Neuronal stem cell (in vitro differentiated cells): ENCODE measurements around the gene PTPN5.

Experiments
- DNase-seq: peaks from one replicate; pipeline ENCODE4 v3.0.0-alpha.2; 2013; ENCODE audit warnings: low spot score
- H2AFZ ChIP-seq: one replicate; pipeline ENCODE4 v1.6.1; 2013; ENCODE audit warnings: mild to moderate bottlenecking, low read length, inconsistent platforms
- H2AK5ac ChIP-seq: 2 replicates; pipeline ENCODE4 v1.6.1; 2013; ENCODE audit warnings: low read depth, mild to moderate bottlenecking, inconsistent platforms, low read length, moderate library complexity, mixed read lengths
- H2BK120ac ChIP-seq: 2 replicates; pipeline ENCODE4 v1.6.1; 2013; ENCODE audit warnings: low read depth, mild to moderate bottlenecking, inconsistent platforms, low read length, moderate library complexity, mixed read lengths
- H2BK12ac ChIP-seq: one replicate; pipeline ENCODE4 v1.6.1; 2013; ENCODE audit warnings: low read length, inconsistent platforms
- H2BK15ac ChIP-seq: 2 replicates; pipeline ENCODE4 v1.6.1; 2013; ENCODE audit warnings: mild to moderate bottlenecking, low read length, inconsistent platforms, mixed read lengths
- H2BK5ac ChIP-seq: one replicate; pipeline ENCODE4 v1.6.1; 2013; ENCODE audit warnings: inconsistent platforms, mild to moderate bottlenecking, low read length, moderate library complexity
- H3K14ac ChIP-seq: one replicate; pipeline ENCODE4 v1.6.1; 2013; ENCODE audit warnings: low read length, inconsistent platforms
- H3K18ac ChIP-seq: 2 replicates; pipeline ENCODE4 v1.6.1; 2013; ENCODE audit warnings: low read length, inconsistent platforms
- H3K23ac ChIP-seq: 2 replicates; pipeline ENCODE4 v1.6.1; 2013; ENCODE audit warnings: low read depth, mild to moderate bottlenecking, mixed read lengths, low read length, inconsistent platforms; ENCODE audit not compliant: poor library complexity
- H3K27ac ChIP-seq: replicated peaks from 3 replicates; pipeline ENCODE4 v1.5.1; 2013; ENCODE audit warnings: low read length, inconsistent platforms
- H3K27me3 ChIP-seq, 3 experiments: 2 replicates each; pipeline ENCODE4 v1.6.1; 2013; ENCODE audit warnings: low read length in 3 of 3, mild to moderate bottlenecking in 2 of 3, inconsistent platforms in 1 of 3, low read depth in 1 of 3, mixed read lengths in 1 of 3, moderate library complexity in 1 of 3; ENCODE audit not compliant: control insufficient read depth in 3 of 3, insufficient read depth in 3 of 3
- H3K36me3 ChIP-seq, 2 donors: replicated peaks in 1 of 2; 2 replicates each; pipeline ENCODE4 v1.6.1; 2013; ENCODE audit warnings: low read length in 2 of 2; ENCODE audit not compliant: control insufficient read depth in 2 of 2, insufficient read depth in 2 of 2
- H3K4ac ChIP-seq: 2 replicates; pipeline ENCODE4 v1.6.1; 2013; ENCODE audit warnings: inconsistent platforms, mild to moderate bottlenecking, low read length, moderate library complexity
- H3K4me1 ChIP-seq, 2 donors: 1 replicate in 1 of 2; 2 replicates in 1 of 2; pipeline ENCODE4 v1.6.1; 2013; ENCODE audit warnings: low read length in 2 of 2, low read depth in 1 of 2; ENCODE audit not compliant: control insufficient read depth in 2 of 2, insufficient read depth in 1 of 2
- H3K4me2 ChIP-seq: one replicate; pipeline ENCODE4 v1.6.1; 2013; ENCODE audit warnings: mild to moderate bottlenecking, low read length, inconsistent platforms; ENCODE audit not compliant: insufficient read depth, poor library complexity, severe bottlenecking
- H3K4me3 ChIP-seq, 2 donors: 2 replicates each; pipeline ENCODE4 v1.5.1; 2013; ENCODE audit warnings: low read length in 2 of 2, mild to moderate bottlenecking in 2 of 2, inconsistent platforms in 1 of 2, moderate library complexity in 1 of 2
- H3K79me1 ChIP-seq: one replicate; pipeline ENCODE4 v1.6.1; 2013; ENCODE audit warnings: low read depth, mild to moderate bottlenecking, inconsistent platforms, low read length, moderate library complexity
- H3K9ac ChIP-seq: one replicate; pipeline ENCODE4 v1.6.1; 2013; ENCODE audit warnings: mild to moderate bottlenecking, low read depth, low read length, inconsistent platforms; ENCODE audit not compliant: poor library complexity
- H3K9me3 ChIP-seq, 2 donors: replicated peaks in 1 of 2; 2 replicates each; pipeline versions ENCODE3 to v1.6.1; 2013; ENCODE audit warnings: low read length in 2 of 2, mild to moderate bottlenecking in 2 of 2, inconsistent platforms in 1 of 2, low read depth in 1 of 2, mixed read lengths in 1 of 2, moderate library complexity in 1 of 2; ENCODE audit not compliant: control insufficient read depth in 2 of 2, insufficient read depth in 1 of 2
- H4K8ac ChIP-seq: one replicate; pipeline ENCODE4 v1.6.1; 2013; ENCODE audit warnings: low read depth, mild to moderate bottlenecking, inconsistent platforms, low read length, moderate library complexity
- H4K91ac ChIP-seq: one replicate; pipeline ENCODE4 v1.6.1; 2013; ENCODE audit warnings: low read length, low read depth, mild to moderate bottlenecking, inconsistent platforms; ENCODE audit not compliant: poor library complexity
- WGBS, 2 donors: extraction: QIAGEN DNeasy Blood & Tissue Kit; methylation state at CpG; one replicate each; pipeline ENCODE4 v1.1.7; 2013; ENCODE audit warnings: missing lambda C conversion rate in 2 of 2, mixed read lengths in 1 of 2; ENCODE audit not compliant: insufficient read length in 2 of 2, insufficient replicate concordance in 1 of 2; ENCODE audit errors: extremely low coverage in 2 of 2; 5-methylcytosine and 5-hydroxymethylcytosine counted together

The PTPN5 gene

DNA sequence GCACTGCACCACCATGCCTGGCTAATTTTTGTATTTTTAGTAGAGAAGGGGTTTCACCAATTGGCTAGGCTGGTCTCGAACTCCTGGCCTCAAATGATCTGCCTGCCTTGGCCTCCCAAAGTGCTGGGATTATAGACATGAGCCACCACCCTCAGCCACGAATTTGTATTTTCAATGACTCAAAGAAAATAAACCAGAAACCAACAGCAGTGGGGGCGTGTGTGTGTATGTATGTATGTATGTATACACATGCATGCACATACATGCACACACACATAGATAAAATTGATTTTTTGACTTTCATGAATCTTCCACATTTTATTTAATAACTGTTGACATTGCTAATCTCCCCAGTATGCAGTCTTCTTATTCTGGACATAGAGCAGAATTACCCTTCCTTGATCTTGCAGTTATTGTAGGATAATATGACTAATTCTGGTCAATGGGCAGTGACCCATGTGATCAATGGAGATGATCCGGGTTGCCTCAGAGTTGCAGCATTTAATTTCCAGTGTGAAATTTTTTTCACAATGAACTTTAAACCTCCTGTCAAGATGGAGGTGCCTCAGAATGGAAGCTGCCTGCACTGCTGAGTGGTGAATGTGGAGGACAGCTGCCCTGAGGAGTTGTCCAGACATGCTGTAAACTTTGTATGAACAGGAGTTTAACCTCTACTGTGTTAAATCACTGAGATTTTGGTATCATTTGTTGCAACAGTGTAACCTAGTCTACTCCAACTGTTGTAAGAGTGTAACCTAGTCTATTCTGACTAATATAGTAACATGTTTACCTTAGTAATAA lies 12.8 kb upstream of the PTPN5 start:
- no CpG with 5 or more reads among the region's 4 CpGs for WGBS, 2 donors
- Histone ChIP-seq H3K9me3 (no peaks in the 10 kb centered on the region), H4K91ac (no peak overlapping the region), H3K27ac (no peak overlapping the region), H3K14ac (no peak overlapping the region), H4K8ac (no peak overlapping the region), H2BK15ac (no peak overlapping the region), H3K4ac (no peak overlapping the region), H2BK12ac (no peak overlapping the region), H2BK120ac (no peak overlapping the region), H3K18ac (no peak overlapping the region), H2BK5ac (no peak overlapping the region), H3K4me1 (no peaks in the 10 kb centered on the region), H3K27me3 (peaks cover 0 to 2% (median 0%) of the 10 kb centered on the region in 3 experiments), H3K23ac (no peak overlapping the region), H3K4me2 (no peak overlapping the region), H3K9ac (no peak overlapping the region), H2AFZ (no peak overlapping the region), H3K79me1 (no peaks in the 10 kb centered on the region), H3K36me3 (no peaks in the 10 kb centered on the region), H2AK5ac (no peak overlapping the region), H3K4me3 (no peak overlapping the region)
- no peak for DNase-seq

GRCh38 chr11:18802381-18803257 lies 11.0 kb upstream of the PTPN5 start:
- Histone ChIP-seq H3K4me1 (no peaks in the 10 kb centered on the region), H2AFZ (no peak overlapping the region), H3K9ac (no peak overlapping the region), H2BK12ac (no peak overlapping the region), H2AK5ac (no peak overlapping the region), H3K4me3 (no peak overlapping the region), H3K14ac (no peak overlapping the region), H2BK5ac (no peak overlapping the region), H2BK15ac (no peak overlapping the region), H3K79me1 (no peaks in the 10 kb centered on the region), H3K9me3 (no peaks in the 10 kb centered on the region), H3K36me3 (no peaks in the 10 kb centered on the region), H4K8ac (no peak overlapping the region), H3K23ac (no peak overlapping the region), H3K4me2 (no peak overlapping the region), H4K91ac (no peak overlapping the region), H3K4ac (no peak overlapping the region), H2BK120ac (no peak overlapping the region), H3K27ac (no peak overlapping the region), H3K27me3 (peaks cover 0 to 3% (median 0%) of the 10 kb centered on the region in 3 experiments), H3K18ac (no peak overlapping the region)
- WGBS, 2 donors = no CpG with 5 or more reads among the region's 13 CpGs
- peak; percentile 57 for DNase-seq

- Histone ChIP-seq H3K36me3 (no peaks in the 10 kb centered on the region), H4K8ac (no peak overlapping the region), H3K23ac (no peak overlapping the region), H4K91ac (no peak overlapping the region), H3K9ac (no peak overlapping the region), H2AK5ac (no peak overlapping the region), H3K79me1 (no peaks in the 10 kb centered on the region), H3K4me2 (no peak overlapping the region), H3K4me3 (no peak overlapping the region), H2BK120ac (no peak overlapping the region), H3K27me3 (peaks cover 0 to 32% (median 0%) of the 10 kb centered on the region in 3 experiments), H3K18ac (no peak overlapping the region), H2AFZ (no peak overlapping the region), H3K4me1 (no peaks in the 10 kb centered on the region), H2BK15ac (no peak overlapping the region), H3K27ac (no peak overlapping the region), H3K4ac (no peak overlapping the region), H3K9me3 (no peaks in the 10 kb centered on the region), H2BK5ac (no peak overlapping the region), H2BK12ac (no peak overlapping the region), H3K14ac (no peak overlapping the region)
- DNase-seq = no peak
- WGBS, 2 donors = no CpG with 5 or more reads among the region's 3 CpGs
These were observed 7.3 kb upstream of the PTPN5 start for GRCh38 chr11:18798799-18799469.
